GM12864 (cell line): ENCODE data around the gene HOXB3.
"Not testable (repeated sequence)": the region's sequence is repeated elsewhere in the genome, so short reads cannot be mapped to it uniquely, and the experiment has no call there.

ENCODE experiments used
- DNase-seq: peaks from one replicate; pipeline ENCODE4 v3.0.0-alpha.2; 2011; ENCODE audit warnings: low read depth
- H3K4me3 ChIP-seq: 2 replicates; pipeline ENCODE4 v1.5.1; 2011; ENCODE audit warnings: mild to moderate bottlenecking, low read depth, low read length, control low read depth
- CTCF ChIP-seq: IDR thresholded peaks from 2 replicates; pipeline ENCODE4 v1.5.1; 2011; ENCODE audit warnings: low read depth, mild to moderate bottlenecking, moderate library complexity, low read length, control low read depth, inconsistent platforms; ENCODE audit errors: missing control alignments

HOXB3 gene

GRCh38 chr17:48514477-48514876 is 75.6 kb downstream of the HOXB3 start:
- DNase-seq = no peak
- TF ChIP-seq CTCF = no peak
- no peak overlapping the region for H3K4me3 ChIP-seq

- no peak for TF ChIP-seq CTCF
- H3K4me3 ChIP-seq = no peak overlapping the region
These were observed 76.2 kb downstream of the HOXB3 start for GRCh38 chr17:48513666-48514455.

DNA sequence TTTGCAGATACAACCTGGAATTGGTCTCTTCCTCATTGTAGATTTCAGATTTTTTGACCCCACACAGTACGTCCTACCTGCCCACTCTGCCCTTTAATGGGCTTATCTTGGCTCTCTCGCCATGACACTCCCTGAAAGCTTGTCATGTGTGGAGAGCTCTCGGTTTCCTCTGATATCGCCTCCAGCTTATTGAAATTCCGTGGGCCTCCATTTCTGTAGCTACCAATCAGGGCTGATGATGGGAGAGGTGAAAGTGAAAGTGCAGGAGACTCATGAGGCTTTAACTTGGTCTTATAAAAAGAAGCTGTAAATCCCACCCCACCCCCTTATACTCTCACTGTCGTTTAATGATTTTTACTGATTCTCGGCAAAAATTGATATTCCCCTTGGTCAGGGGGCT is 76.9 kb downstream of the HOXB3 start:
- no peak for TF ChIP-seq CTCF
- no peak overlapping the region for H3K4me3 ChIP-seq
- DNase-seq = no peak

More at GRCh38 chr17:48513666-48514455, 76.2 kb downstream of the HOXB3 start:
- no peak for DNase-seq

DNA sequence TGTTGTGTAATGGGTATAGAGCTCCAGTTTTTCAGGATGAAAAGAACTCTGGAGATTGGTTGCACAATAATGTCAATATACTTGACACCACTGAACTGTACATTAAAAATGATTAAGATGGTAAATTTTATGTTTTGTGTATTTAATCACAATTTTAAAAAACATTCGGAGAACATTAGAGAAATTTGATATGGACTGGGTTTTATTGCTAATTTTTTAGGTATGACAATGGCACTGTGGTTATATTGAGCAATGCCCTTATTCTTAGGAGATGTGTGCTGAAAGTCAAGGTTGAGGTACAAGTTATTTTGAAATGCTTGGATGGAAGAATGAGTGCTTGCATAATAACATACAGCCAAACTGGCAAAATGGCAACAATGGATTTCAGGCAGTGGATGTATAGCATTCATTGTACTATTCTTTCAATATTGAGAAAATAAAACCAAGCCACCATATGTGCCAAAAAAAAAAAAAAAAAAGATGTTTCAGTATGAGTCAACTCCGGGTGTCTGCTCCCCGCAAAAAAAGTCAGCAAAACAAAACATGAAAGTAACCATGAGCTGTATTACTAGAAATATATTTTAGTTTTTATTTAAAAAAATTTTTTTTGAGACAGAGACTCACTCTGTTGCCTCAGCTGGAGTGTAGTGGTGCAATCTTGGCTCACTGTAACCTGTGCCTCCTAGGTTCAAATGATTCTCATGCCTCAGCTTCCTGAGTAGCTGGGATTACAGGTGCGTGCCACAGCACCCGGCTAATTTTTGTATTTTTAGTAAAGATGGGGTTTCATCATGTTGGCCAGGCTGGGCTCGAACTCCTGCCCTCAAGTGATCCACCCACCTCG is 79.1 kb downstream of the HOXB3 start:
- H3K4me3 ChIP-seq = no peak overlapping the region
- peak; percentile 59 for DNase-seq
- no peak for TF ChIP-seq CTCF

- TF ChIP-seq CTCF = no peak
- no peak overlapping the region for H3K4me3 ChIP-seq
- DNase-seq = no peak
These were observed 79.7 kb downstream of the HOXB3 start for GRCh38 chr17:48510381-48510760.

DNA sequence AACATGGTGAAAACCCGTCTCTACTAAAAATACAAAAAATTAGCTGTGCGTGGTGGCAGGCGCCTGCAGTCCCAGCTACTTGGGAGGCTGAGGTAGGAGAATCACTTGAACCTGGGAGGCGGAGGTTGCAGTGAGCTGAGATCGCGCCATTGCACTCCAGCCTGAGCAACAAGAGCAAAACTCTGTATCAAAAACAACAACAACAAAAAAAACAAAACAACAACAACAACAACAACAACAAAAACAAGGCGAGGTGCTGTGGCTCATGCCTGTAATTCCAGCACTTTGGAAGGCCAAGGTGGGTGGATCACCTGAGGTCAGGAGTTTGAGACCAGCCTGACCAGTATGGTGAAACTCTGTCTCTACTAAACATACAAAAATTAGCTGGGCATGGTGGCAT is 80.3 kb downstream of the HOXB3 start:
- not testable (repeated sequence) for H3K4me3 ChIP-seq, DNase-seq

- no peak overlapping the region for H3K4me3 ChIP-seq
- no peak for DNase-seq
- no peak for TF ChIP-seq CTCF
These were observed 83.8 kb downstream of the HOXB3 start for GRCh38 chr17:48506246-48506645.
